Gastroesophageal sphincter (tissue), 3 donors: ENCODE measurements around the gene ABCA6.
"Not testable (repeated sequence)": the region's sequence is repeated elsewhere in the genome, so short reads cannot be mapped to it uniquely, and the experiment has no call there.

Source experiments
- POLR2A ChIP-seq, 2 donors: fragments of 450-650 bp; IDR thresholded peaks; one replicate each; pipeline ENCODE4 v1.6.1; 2017; ENCODE audit warnings: antibody characterized with exemption in 2 of 2, mild to moderate bottlenecking in 2 of 2, moderate library complexity in 1 of 2
- TF ChIP-seq, protein P1 (sequence below), 4 experiments: fragments of 200-600 bp in 2 of 4; fragments of 450-650 bp in 2 of 4; sonication (generic) in 1 of 4; IDR thresholded peaks; one replicate each; pipeline ENCODE4 v1.5.1; 2017 to 2019; ENCODE audit warnings: antibody characterized with exemption in 4 of 4, mild to moderate bottlenecking in 2 of 4, moderate library complexity in 2 of 4

DNA sequence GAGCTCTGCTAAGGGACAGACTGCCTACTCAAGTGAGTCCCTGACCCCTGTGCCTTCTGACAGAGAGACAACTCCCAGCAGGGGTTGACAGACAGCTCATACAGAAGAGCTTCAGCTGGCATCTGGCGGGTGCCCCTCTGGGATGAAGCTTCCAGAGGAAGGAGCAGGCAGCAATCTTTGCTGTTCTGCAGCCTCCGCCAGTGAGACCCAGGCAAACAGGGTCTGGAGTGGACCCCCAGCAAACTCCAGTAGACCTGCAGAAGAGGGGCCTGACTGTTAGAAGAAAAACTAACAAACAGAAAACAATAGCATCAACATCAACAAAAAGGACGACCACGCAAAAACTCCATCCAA is 70.5 kb downstream of the ABCA6 start:
- TF ChIP-seq POLR2A (IDR thresholded peaks at IDR 0.05): not testable (repeated sequence)
- TF ChIP-seq, protein P1, sequence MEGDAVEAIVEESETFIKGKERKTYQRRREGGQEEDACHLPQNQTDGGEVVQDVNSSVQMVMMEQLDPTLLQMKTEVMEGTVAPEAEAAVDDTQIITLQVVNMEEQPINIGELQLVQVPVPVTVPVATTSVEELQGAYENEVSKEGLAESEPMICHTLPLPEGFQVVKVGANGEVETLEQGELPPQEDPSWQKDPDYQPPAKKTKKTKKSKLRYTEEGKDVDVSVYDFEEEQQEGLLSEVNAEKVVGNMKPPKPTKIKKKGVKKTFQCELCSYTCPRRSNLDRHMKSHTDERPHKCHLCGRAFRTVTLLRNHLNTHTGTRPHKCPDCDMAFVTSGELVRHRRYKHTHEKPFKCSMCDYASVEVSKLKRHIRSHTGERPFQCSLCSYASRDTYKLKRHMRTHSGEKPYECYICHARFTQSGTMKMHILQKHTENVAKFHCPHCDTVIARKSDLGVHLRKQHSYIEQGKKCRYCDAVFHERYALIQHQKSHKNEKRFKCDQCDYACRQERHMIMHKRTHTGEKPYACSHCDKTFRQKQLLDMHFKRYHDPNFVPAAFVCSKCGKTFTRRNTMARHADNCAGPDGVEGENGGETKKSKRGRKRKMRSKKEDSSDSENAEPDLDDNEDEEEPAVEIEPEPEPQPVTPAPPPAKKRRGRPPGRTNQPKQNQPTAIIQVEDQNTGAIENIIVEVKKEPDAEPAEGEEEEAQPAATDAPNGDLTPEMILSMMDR (IDR thresholded peaks at IDR 0.05): not testable (repeated sequence)
